ENCODE data around the gene SIPA1L3.

DNA sequence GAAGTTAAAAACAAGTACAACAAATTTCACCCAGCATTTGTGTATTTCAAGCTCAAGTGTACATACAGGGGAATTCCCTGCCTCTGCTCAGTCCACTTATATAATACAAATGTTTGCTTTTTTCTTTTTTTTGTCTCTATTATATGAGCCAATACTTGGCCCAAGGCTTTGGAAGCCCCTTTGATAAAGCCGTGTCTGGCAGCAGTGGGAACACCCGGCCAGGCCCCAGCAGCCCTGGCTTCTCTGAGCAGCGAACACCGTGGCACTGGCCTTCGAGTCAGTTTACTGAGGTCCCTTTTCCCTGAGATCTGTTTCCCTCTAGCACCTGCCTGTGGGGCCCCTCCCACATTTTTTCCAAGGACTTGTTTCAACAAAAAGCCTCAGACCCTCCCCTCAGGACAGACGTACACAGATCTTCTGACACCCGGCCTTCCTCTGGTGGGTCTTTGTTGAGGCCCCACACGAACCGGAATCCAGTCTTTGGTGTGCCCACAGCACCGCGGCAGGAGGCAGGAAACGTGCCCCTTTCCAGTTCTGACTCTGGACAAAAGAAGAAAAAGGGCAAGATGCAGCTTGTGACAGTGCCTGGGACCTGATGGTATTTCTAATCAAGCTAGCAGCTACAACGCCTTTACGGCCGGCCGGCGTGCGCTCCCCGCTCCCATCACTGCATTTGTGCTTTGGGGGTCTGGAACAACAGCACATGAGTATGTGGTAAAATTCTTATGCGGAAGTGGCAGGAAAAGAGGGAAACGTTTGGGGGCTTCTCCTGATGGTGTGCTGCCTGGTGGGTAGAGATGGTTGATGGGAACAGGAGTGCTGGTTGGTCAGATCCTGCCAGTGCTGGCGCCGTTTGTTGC is 13.8 kb downstream of the SIPA1L3 start:
- TF ChIP-seq RFX5 (IDR thresholded peaks at IDR 0.05; ENCODE audit: low read depth, low read length) (no peak), POLR2A (IDR thresholded peaks at IDR 0.05; ENCODE audit: insufficient read depth in 1 of 2, low read depth in 2 of 2, low read length in 2 of 2) (no peak), MXD4 (CRISPR knock-in tag; IDR thresholded peaks at IDR 0.05) (no peak), MYC (CRISPR knock-in tag; IDR thresholded peaks at IDR 0.05; ENCODE audit: borderline replicate concordance) (no peak), ZNF558 (CRISPR knock-in tag; IDR thresholded peaks at IDR 0.05; ENCODE audit: borderline replicate concordance) (no peak), SMC3 (IDR thresholded peaks at IDR 0.05; ENCODE audit: low read length) (no peak), EZH2 (conservative IDR thresholded peaks at IDR 0.05; ENCODE audit: low read depth, low read length) (no peak), ZNF619 (CRISPR knock-in tag; IDR thresholded peaks at IDR 0.05) (no peak), ZBTB7A (CRISPR knock-in tag; IDR thresholded peaks at IDR 0.05) (no peak)
- TF ChIP-seq, protein P1, sequence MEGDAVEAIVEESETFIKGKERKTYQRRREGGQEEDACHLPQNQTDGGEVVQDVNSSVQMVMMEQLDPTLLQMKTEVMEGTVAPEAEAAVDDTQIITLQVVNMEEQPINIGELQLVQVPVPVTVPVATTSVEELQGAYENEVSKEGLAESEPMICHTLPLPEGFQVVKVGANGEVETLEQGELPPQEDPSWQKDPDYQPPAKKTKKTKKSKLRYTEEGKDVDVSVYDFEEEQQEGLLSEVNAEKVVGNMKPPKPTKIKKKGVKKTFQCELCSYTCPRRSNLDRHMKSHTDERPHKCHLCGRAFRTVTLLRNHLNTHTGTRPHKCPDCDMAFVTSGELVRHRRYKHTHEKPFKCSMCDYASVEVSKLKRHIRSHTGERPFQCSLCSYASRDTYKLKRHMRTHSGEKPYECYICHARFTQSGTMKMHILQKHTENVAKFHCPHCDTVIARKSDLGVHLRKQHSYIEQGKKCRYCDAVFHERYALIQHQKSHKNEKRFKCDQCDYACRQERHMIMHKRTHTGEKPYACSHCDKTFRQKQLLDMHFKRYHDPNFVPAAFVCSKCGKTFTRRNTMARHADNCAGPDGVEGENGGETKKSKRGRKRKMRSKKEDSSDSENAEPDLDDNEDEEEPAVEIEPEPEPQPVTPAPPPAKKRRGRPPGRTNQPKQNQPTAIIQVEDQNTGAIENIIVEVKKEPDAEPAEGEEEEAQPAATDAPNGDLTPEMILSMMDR (CRISPR knock-in tag; IDR thresholded peaks at IDR 0.05) = no peak
- TF ChIP-seq, protein P2, sequence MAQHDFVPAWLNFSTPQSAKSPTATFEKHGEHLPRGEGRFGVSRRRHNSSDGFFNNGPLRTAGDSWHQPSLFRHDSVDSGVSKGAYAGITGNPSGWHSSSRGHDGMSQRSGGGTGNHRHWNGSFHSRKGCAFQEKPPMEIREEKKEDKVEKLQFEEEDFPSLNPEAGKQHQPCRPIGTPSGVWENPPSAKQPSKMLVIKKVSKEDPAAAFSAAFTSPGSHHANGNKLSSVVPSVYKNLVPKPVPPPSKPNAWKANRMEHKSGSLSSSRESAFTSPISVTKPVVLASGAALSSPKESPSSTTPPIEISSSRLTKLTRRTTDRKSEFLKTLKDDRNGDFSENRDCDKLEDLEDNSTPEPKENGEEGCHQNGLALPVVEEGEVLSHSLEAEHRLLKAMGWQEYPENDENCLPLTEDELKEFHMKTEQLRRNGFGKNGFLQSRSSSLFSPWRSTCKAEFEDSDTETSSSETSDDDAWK (CRISPR knock-in tag; IDR thresholded peaks at IDR 0.05) = no peak
- TF ChIP-seq, protein P3, sequence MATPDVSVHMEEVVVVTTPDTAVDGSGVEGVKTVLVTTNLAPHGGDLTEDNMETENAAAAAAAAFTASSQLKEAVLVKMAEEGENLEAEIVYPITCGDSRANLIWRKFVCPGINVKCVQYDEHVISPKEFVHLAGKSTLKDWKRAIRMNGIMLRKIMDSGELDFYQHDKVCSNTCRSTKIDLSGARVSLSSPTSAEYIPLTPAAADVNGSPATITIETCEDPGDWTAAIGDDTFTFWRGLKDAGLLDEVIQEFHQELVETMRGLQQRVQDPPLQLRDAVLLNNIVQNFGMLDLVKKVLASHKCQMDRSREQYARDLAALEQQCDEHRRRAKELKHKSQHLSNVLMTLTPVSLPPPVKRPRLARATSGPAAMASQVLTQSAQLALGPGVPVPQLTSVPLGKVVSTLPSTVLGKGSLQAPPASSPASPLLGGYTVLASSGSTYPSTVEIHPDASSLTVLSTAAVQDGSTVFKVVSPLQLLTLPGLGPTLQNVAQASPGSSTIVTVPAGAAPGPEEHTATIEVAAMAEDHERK (CRISPR knock-in tag; IDR thresholded peaks at IDR 0.05; ENCODE audit: low read depth) = no peak
- TF ChIP-seq, protein P4, sequence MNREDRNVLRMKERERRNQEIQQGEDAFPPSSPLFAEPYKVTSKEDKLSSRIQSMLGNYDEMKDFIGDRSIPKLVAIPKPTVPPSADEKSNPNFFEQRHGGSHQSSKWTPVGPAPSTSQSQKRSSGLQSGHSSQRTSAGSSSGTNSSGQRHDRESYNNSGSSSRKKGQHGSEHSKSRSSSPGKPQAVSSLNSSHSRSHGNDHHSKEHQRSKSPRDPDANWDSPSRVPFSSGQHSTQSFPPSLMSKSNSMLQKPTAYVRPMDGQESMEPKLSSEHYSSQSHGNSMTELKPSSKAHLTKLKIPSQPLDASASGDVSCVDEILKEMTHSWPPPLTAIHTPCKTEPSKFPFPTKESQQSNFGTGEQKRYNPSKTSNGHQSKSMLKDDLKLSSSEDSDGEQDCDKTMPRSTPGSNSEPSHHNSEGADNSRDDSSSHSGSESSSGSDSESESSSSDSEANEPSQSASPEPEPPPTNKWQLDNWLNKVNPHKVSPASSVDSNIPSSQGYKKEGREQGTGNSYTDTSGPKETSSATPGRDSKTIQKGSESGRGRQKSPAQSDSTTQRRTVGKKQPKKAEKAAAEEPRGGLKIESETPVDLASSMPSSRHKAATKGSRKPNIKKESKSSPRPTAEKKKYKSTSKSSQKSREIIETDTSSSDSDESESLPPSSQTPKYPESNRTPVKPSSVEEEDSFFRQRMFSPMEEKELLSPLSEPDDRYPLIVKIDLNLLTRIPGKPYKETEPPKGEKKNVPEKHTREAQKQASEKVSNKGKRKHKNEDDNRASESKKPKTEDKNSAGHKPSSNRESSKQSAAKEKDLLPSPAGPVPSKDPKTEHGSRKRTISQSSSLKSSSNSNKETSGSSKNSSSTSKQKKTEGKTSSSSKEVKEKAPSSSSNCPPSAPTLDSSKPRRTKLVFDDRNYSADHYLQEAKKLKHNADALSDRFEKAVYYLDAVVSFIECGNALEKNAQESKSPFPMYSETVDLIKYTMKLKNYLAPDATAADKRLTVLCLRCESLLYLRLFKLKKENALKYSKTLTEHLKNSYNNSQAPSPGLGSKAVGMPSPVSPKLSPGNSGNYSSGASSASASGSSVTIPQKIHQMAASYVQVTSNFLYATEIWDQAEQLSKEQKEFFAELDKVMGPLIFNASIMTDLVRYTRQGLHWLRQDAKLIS (CRISPR knock-in tag; IDR thresholded peaks at IDR 0.05) = no peak
